HepG2 (cell line): ENCODE data around the gene DCDC1. TPM values are rescaled to one million over a fixed set of nuclear protein-coding genes. Genes with fewer than 3 reads are reported as not detected.

ENCODE experiments used
- ATAC-seq: fragments of 200-7000 bp; cut with Tn5 transposase; 3 replicates; pipeline ENCODE4 v1.9.1; 2020; ENCODE audit warnings: mild to moderate bottlenecking, moderate library complexity
- BruUV-seq: library from RNA; stranded (reverse); fragments of 400-500 nt; replicated peaks from 2 replicates; lab custom pipeline; 2021; lab: Mats Ljungman, UMichigan
- CTCF ChIA-PET: fragments of 300-600 bp; formaldehyde crosslinking; extraction: SDS; loops from one replicate; lab custom pipeline; 2021; ENCODE audit warnings: low total read pairs, inconsistent platforms, low intra/inter-chr PET ratio; lab: Yijun Ruan, JAX
- POLR2A ChIA-PET: fragments of 350-600 bp; sonication (Branson Sonifier 250); formaldehyde crosslinking; loops from one replicate; lab custom pipeline; 2020; ENCODE audit warnings: antibody characterized with exemption, inconsistent platforms; lab: Yijun Ruan, JAX
- DNase-seq: peaks from one replicate; pipeline ENCODE4 v3.0.0-alpha.2; 2015; ENCODE audit warnings: low spot score
- FAIRE-seq: peaks from 3 replicates; lab custom pipeline; 2011; peaks lifted over from hg19 to GRCh38; lab: Jason Lieb, UNC
- H2AFZ ChIP-seq: one replicate; pipeline ENCODE4 v1.6.1; 2011; ENCODE audit warnings: low read length, inconsistent platforms
- H3K27ac ChIP-seq: fragments of 300-600 bp; 3 replicates; pipeline ENCODE4 v1.8.0; 2011; ENCODE audit warnings: mixed run types, mild to moderate bottlenecking, mixed read lengths, low read length, inconsistent platforms; ENCODE audit not compliant: insufficient read depth; ENCODE audit errors: extremely low read length
- H3K27me3 ChIP-seq, 2 experiments: fragments of 200-600 bp in 1 of 2; 2 replicates in 1 of 2; 3 replicates in 1 of 2; pipeline versions ENCODE4 v1.6.0 to v1.8.0; 2011; ENCODE audit warnings: low read length in 2 of 2, mild to moderate bottlenecking in 2 of 2, moderate library complexity in 2 of 2, inconsistent platforms in 1 of 2; ENCODE audit not compliant: insufficient read depth in 2 of 2, control insufficient read depth in 1 of 2
- H3K36me3 ChIP-seq, 2 experiments: fragments of 200-600 bp in 1 of 2; replicated peaks in 1 of 2; 2 replicates in 1 of 2; 3 replicates in 1 of 2; pipeline versions ENCODE4 v1.5.1 to v1.8.0; 2011; ENCODE audit warnings: low read length in 2 of 2, inconsistent platforms in 1 of 2; ENCODE audit not compliant: insufficient read depth in 2 of 2, control insufficient read depth in 1 of 2
- H3K4me1 ChIP-seq: 2 replicates; pipeline ENCODE4 v1.5.1; 2012; ENCODE audit warnings: low read length, inconsistent platforms; ENCODE audit not compliant: insufficient read depth
- H3K4me2 ChIP-seq: 2 replicates; pipeline ENCODE4 v1.6.0; 2011; ENCODE audit warnings: low read depth, low read length, inconsistent platforms
- H3K4me3 ChIP-seq, 3 experiments: fragments of 200-600 bp in 1 of 3; sonication (generic), shearing (Covaris generic) in 1 of 3; replicated peaks in 1 of 3; 2 replicates each; pipeline ENCODE4 v1.5.1; 2011 to 2016; ENCODE audit warnings: low read length in 3 of 3, inconsistent platforms in 2 of 3, low read depth in 2 of 3, mild to moderate bottlenecking in 2 of 3, control low read depth in 1 of 3, mixed read lengths in 1 of 3; ENCODE audit not compliant: insufficient read depth in 1 of 3
- H3K79me2 ChIP-seq: one replicate; pipeline ENCODE4 v1.6.1; 2011; ENCODE audit warnings: low read length, inconsistent platforms; ENCODE audit not compliant: insufficient read depth
- H3K9ac ChIP-seq: 2 replicates; pipeline ENCODE4 v1.6.0; 2011; ENCODE audit warnings: mild to moderate bottlenecking, low read depth, low read length, inconsistent platforms; ENCODE audit not compliant: insufficient read depth
- H3K9me3 ChIP-seq: 2 replicates; pipeline ENCODE4 v1.5.1; 2012; ENCODE audit warnings: mild to moderate bottlenecking, low read length
- H4K20me1 ChIP-seq: 2 replicates; pipeline ENCODE4 v1.6.0; 2011; ENCODE audit warnings: inconsistent platforms, mild to moderate bottlenecking, low read length, moderate library complexity; ENCODE audit not compliant: insufficient read depth
- CBX1 ChIP-seq: IDR thresholded peaks from one replicate; pipeline ENCODE4 v1.6.1; 2016; ENCODE audit warnings: antibody characterized with exemption, low read depth
- CCAR2 ChIP-seq: fragments of 200-400 bp; formaldehyde crosslinking; optimal IDR thresholded peaks from 2 replicates; pipeline ENCODE3; 2018; ENCODE audit warnings: low read depth, mild to moderate bottlenecking, low read length, moderate library complexity
- ESRRA ChIP-seq: sonication (generic); formaldehyde crosslinking; IDR thresholded peaks from 2 replicates; pipeline ENCODE4 v1.5.1; 2020; ENCODE audit warnings: mild to moderate bottlenecking, low read depth, missing genetic modification reagents
- HES4 ChIP-seq: sonication (generic); formaldehyde crosslinking; IDR thresholded peaks from 2 replicates; pipeline ENCODE4 v1.9.0; 2021; ENCODE audit warnings: mild to moderate bottlenecking, missing genetic modification reagents, borderline replicate concordance
- IRF2 ChIP-seq: IDR thresholded peaks from 2 replicates; pipeline ENCODE4 v1.6.1; 2018; ENCODE audit warnings: missing genetic modification reagents, missing compliant biosample characterization
- MAFF ChIP-seq: IDR thresholded peaks from 2 replicates; pipeline ENCODE4 v1.6.1; 2011; ENCODE audit warnings: low read depth, low read length, improper control_type of control experiment
- MTA3 ChIP-seq: sonication (generic); formaldehyde crosslinking; IDR thresholded peaks from 2 replicates; pipeline ENCODE4 v1.4.0; 2020; ENCODE audit warnings: missing genetic modification reagents
- SIX4 ChIP-seq: sonication (generic); formaldehyde crosslinking; IDR thresholded peaks from 2 replicates; pipeline ENCODE4 v1.4.0; 2020; ENCODE audit warnings: missing genetic modification reagents
- SMC3 ChIP-seq: IDR thresholded peaks from 2 replicates; pipeline ENCODE4 v1.6.1; 2011; ENCODE audit warnings: low read length, improper control_type of control experiment
- STAG1 ChIP-seq: sonication (generic); formaldehyde crosslinking; IDR thresholded peaks from 2 replicates; pipeline ENCODE4 v1.4.0; 2020; ENCODE audit warnings: missing genetic modification reagents
- ZNF362 ChIP-seq: sonication (generic); formaldehyde crosslinking; IDR thresholded peaks from 2 replicates; pipeline ENCODE4 v1.4.0; 2020; ENCODE audit warnings: missing genetic modification reagents, mild to moderate bottlenecking, borderline replicate concordance
- ZNF460 ChIP-seq: sonication (generic); formaldehyde crosslinking; IDR thresholded peaks from 2 replicates; pipeline ENCODE4 v1.5.1; 2020; ENCODE audit warnings: missing genetic modification reagents, mild to moderate bottlenecking, borderline replicate concordance
- ZNF782 ChIP-seq: sonication (generic); formaldehyde crosslinking; IDR thresholded peaks from 2 replicates; pipeline ENCODE4 v1.4.0; 2020; ENCODE audit warnings: missing genetic modification reagents, mild to moderate bottlenecking, borderline replicate concordance
- WGBS: methylation state at CpG from one replicate; pipeline ENCODE4 v1.1.6; 2017; ENCODE audit warnings: low lambda C conversion rate; 5-methylcytosine and 5-hydroxymethylcytosine counted together
- in situ Hi-C: cut with HindIII; loops from 2 replicates; pipeline ENCODE4 v1.10.0; 2017; ENCODE audit warnings: low pct_unique_long_range_greater_than_20kb; ENCODE audit not compliant: extremely low pct_ligation_motif_present
- intact Hi-C: fragments of 100-400 bp; cut with micrococcal nuclease; formaldehyde crosslinking; loops from one replicate; pipeline ENCODE4 v1.10.0; 2022; ENCODE audit not compliant: unreplicated experiment
- polyA plus RNA-seq, 8 experiments: library from polyadenylated mRNA; depleted of rRNA in 3 of 8; stranded (reverse) in 7 of 8; unstranded in 1 of 8; fragments of >200 nt; fragmentation: Illumina TruSeq in 4 of 8; extraction: Trizol in 4 of 8; gene quantifications; 2 replicates each; pipeline versions ENCODE4 v1.2.1 to v1.2.3, GENCODE V29; 2011 to 2016; ENCODE audit warnings: low read depth in 4 of 8, missing spikeins in 1 of 8, mixed read lengths in 1 of 8; ENCODE audit not compliant: insufficient read depth in 1 of 8
- total RNA-seq, 5 experiments: library from RNA; depleted of rRNA; stranded (reverse); fragments of >200 nt; fragmentation: Illumina TruSeq; extraction: Trizol; gene quantifications; 2 replicates each; pipeline ENCODE4 v1.2.3, GENCODE V29; 2016; ENCODE audit warnings: low read depth in 1 of 5
- TF ChIP-seq, protein P1 (sequence below): sonication (generic); formaldehyde crosslinking; IDR thresholded peaks from 2 replicates; pipeline ENCODE4 v1.5.0; 2020; ENCODE audit warnings: mild to moderate bottlenecking, missing genetic modification reagents, moderate library complexity

The DCDC1 gene
- total and polyA plus RNA-seq, 2 of the 13 experiments (the other 11 are each of a cell fraction or from before 2014, with no cell fraction given), result 0.12 to 0.27 TPM

GRCh38 chr11:31397239-31397834 is 27.8 kb upstream of the DCDC1 start:
- DNase-seq (peak; percentile 18), ATAC-seq (peak; percentile 56; the same call in 2 of the 3 replicates), FAIRE-seq (no peak)
- ChIA-PET POLR2A (no interaction called here), CTCF (interaction anchor here (0.7 to 2.4 kb wide), 5 partner anchors 111 to 779 kb away, joined by 3 to 26 read pairs (median 4); no protein-coding TSS in a partner anchor)
- Histone ChIP-seq H2AFZ (no peak overlapping the region), H3K27me3 (no peaks in the 10 kb centered on the region), H3K27ac (no peak overlapping the region), H3K79me2 (no peaks in the 10 kb centered on the region), H3K4me3 (no peak overlapping the region), H3K4me2 (no peak overlapping the region), H4K20me1 (no peaks in the 10 kb centered on the region), H3K36me3 (no peaks in the 10 kb centered on the region), H3K4me1 (no peaks in the 10 kb centered on the region), H3K9ac (no peak overlapping the region), H3K9me3 (peaks cover 10% of the 10 kb centered on the region; the same call in 1 of the 2 replicates)
- in situ Hi-C loops, result loop anchor here (5.0 to 25.0 kb wide), 3 partner anchors 475 to 765 kb away; no protein-coding TSS in a partner anchor
- intact Hi-C loops, result loop anchor here (1.0 to 5.0 kb wide), 4 partner anchors 243 to 775 kb away; no protein-coding TSS in a partner anchor
- BruUV-seq, result no TSS peak
- 47% methylated on average over 5 of the region's 5 CpGs for WGBS
- TF ChIP-seq CBX1 (no peak), ZNF362 (peak; percentile 96), ZNF460 (CRISPR knock-in tag) (no peak), ZNF782 (CRISPR knock-in tag) (no peak), MTA3 (CRISPR knock-in tag) (no peak), CCAR2 (no peak), MAFF (no peak), ESRRA (CRISPR knock-in tag) (no peak), HES4 (CRISPR knock-in tag) (no peak), SMC3 (peak; percentile 30; the same call in 1 of the 2 replicates), STAG1 (CRISPR knock-in tag) (peak; percentile 68), SIX4 (CRISPR knock-in tag) (no peak), IRF2 (CRISPR knock-in tag) (no peak)
- TF ChIP-seq, protein P1, sequence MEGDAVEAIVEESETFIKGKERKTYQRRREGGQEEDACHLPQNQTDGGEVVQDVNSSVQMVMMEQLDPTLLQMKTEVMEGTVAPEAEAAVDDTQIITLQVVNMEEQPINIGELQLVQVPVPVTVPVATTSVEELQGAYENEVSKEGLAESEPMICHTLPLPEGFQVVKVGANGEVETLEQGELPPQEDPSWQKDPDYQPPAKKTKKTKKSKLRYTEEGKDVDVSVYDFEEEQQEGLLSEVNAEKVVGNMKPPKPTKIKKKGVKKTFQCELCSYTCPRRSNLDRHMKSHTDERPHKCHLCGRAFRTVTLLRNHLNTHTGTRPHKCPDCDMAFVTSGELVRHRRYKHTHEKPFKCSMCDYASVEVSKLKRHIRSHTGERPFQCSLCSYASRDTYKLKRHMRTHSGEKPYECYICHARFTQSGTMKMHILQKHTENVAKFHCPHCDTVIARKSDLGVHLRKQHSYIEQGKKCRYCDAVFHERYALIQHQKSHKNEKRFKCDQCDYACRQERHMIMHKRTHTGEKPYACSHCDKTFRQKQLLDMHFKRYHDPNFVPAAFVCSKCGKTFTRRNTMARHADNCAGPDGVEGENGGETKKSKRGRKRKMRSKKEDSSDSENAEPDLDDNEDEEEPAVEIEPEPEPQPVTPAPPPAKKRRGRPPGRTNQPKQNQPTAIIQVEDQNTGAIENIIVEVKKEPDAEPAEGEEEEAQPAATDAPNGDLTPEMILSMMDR (CRISPR knock-in tag), result peak; percentile 66
- TF ChIP-seq, all 625 proteins: peak for 4
